ENCODE results near the gene ERBB2. TPM values are rescaled to one million over a fixed set of nuclear protein-coding genes. Genes with fewer than 3 reads are reported as not detected.

The ERBB2 gene
- total and polyA plus RNA-seq, 2 of the 4 experiments (the other 2 are of a cell fraction): 28.7 to 33.3 TPM

DNA sequence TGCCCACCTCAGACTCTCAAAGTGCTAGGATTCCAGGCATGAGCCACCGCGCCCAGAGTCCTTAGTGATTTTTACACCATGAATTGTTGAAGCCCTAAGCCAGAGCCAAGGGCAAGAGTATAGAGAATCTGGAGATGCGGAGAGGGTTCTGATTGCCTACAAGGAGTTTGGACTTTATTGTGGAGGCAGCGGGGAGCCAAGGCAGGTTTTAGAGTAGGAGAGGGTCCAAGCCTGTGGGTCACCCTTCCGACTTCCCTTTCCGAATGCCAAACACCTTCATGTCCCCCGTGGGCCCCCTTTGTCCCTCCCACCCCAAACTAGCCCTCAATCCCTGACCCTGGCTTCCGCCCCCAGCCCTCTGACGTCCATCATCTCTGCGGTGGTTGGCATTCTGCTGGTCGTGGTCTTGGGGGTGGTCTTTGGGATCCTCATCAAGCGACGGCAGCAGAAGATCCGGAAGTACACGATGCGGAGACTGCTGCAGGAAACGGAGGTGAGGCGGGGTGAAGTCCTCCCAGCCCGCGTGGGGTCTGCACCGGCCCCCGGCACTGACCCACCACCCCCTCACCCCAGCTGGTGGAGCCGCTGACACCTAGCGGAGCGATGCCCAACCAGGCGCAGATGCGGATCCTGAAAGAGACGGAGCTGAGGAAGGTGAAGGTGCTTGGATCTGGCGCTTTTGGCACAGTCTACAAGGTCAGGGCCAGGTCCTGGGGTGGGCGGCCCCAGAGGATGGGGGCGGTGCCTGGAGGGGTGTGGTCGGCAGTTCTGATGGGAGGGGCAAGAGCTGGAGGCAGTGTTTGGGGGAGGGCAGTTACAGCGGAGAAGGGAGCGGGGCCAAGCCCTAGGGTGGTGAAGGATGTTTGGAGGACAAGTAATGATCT lies 23.3 kb downstream of the ERBB2 start:
- no peak overlapping the region for H4K91ac ChIP-seq (ENCODE audit: insufficient read depth, low read depth, low read length)

More for the DNA sequence above, 23.3 kb downstream of the ERBB2 start:
- in situ Hi-C loops (cut with MboI; ENCODE audit: low sequenced_read_pairs): no loop called here
- Histone ChIP-seq H3K14ac (replicated peaks; ENCODE audit: low read depth, low read length) (no peak overlapping the region), H3K18ac (ENCODE audit: low read depth, low read length) (no peak overlapping the region), H4K20me1 (ENCODE audit: insufficient read depth, low read length) (no peaks in the 10 kb centered on the region), H3K9me1 (ENCODE audit: insufficient read depth, low read length) (no peaks in the 10 kb centered on the region), H2BK5ac (ENCODE audit: low read depth, low read length, poor library complexity, severe bottlenecking) (no peak overlapping the region), H3K27ac (ENCODE audit: insufficient read depth, low read length) (no peak overlapping the region), H3K27me3 (ENCODE audit: control insufficient read depth, insufficient read depth, low read length) (no peaks in the 10 kb centered on the region), H4K8ac (ENCODE audit: low read depth in 2 of 2, low read length in 2 of 2) (no peak overlapping the region), H3K4me2 (ENCODE audit: low read depth, low read length) (no peak overlapping the region), H4K5ac (ENCODE audit: low read depth, low read length) (no peak overlapping the region), H3K79me1 (ENCODE audit: low read depth in 1 of 2, low read length in 2 of 2) (no peaks in the 10 kb centered on the region; a peak in 1 of 4 replicates), H3K56ac (ENCODE audit: extremely low read depth, insufficient read depth, low read length) (no peak overlapping the region), H3K36me3 (ENCODE audit: control insufficient read depth, insufficient read depth, low read length) (peaks cover 52% of the 10 kb centered on the region), H3K4me3 (ENCODE audit: insufficient read depth, low read depth, low read length) (no peak overlapping the region), H3K23ac (ENCODE audit: low read depth, low read length) (no peak overlapping the region), H2BK20ac (ENCODE audit: low read depth, low read length) (no peak overlapping the region), H2AFZ (replicated peaks; ENCODE audit: low read length, poor library complexity) (no peak overlapping the region), H3K4me1 (ENCODE audit: control insufficient read depth, insufficient read depth, low read length) (no peaks in the 10 kb centered on the region), H2BK15ac (ENCODE audit: low read depth, low read length) (no peak overlapping the region), H2AK5ac (ENCODE audit: low read depth, low read length) (no peak overlapping the region), H2BK120ac (ENCODE audit: low read depth, low read length) (no peak overlapping the region), H3K9ac (ENCODE audit: low read depth, low read length) (no peak overlapping the region), H3K4ac (ENCODE audit: low read depth, low read length) (no peak overlapping the region), H3K9me3 (ENCODE audit: control insufficient read depth, insufficient read depth, low read length) (no peaks in the 10 kb centered on the region), H2AK9ac (replicated peaks; ENCODE audit: low read depth, low read length, poor library complexity) (no peak overlapping the region)
- POLR2A ChIA-PET (ENCODE audit: unreplicated experiment): no interaction called here
- TF ChIP-seq, protein P1, sequence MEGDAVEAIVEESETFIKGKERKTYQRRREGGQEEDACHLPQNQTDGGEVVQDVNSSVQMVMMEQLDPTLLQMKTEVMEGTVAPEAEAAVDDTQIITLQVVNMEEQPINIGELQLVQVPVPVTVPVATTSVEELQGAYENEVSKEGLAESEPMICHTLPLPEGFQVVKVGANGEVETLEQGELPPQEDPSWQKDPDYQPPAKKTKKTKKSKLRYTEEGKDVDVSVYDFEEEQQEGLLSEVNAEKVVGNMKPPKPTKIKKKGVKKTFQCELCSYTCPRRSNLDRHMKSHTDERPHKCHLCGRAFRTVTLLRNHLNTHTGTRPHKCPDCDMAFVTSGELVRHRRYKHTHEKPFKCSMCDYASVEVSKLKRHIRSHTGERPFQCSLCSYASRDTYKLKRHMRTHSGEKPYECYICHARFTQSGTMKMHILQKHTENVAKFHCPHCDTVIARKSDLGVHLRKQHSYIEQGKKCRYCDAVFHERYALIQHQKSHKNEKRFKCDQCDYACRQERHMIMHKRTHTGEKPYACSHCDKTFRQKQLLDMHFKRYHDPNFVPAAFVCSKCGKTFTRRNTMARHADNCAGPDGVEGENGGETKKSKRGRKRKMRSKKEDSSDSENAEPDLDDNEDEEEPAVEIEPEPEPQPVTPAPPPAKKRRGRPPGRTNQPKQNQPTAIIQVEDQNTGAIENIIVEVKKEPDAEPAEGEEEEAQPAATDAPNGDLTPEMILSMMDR (conservative IDR thresholded peaks at IDR 0.05; ENCODE audit: low read depth, low read length): no peak
- no peak for TF ChIP-seq MAFK (IDR thresholded peaks at IDR 0.05; ENCODE audit: low read depth, low read length)
- no peak for TF ChIP-seq FOS (IDR thresholded peaks at IDR 0.05; ENCODE audit: low read depth, low read length)
- TF ChIP-seq RAD21 (IDR thresholded peaks at IDR 0.05; ENCODE audit: low read length): no peak
- TF ChIP-seq, protein P2, sequence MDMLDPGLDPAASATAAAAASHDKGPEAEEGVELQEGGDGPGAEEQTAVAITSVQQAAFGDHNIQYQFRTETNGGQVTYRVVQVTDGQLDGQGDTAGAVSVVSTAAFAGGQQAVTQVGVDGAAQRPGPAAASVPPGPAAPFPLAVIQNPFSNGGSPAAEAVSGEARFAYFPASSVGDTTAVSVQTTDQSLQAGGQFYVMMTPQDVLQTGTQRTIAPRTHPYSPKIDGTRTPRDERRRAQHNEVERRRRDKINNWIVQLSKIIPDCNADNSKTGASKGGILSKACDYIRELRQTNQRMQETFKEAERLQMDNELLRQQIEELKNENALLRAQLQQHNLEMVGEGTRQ (IDR thresholded peaks at IDR 0.05; ENCODE audit: low read depth, low read length): no peak
- TF ChIP-seq BHLHE40 (IDR thresholded peaks at IDR 0.05; ENCODE audit: low read depth, low read length): no peak
- TF ChIP-seq, protein P3, sequence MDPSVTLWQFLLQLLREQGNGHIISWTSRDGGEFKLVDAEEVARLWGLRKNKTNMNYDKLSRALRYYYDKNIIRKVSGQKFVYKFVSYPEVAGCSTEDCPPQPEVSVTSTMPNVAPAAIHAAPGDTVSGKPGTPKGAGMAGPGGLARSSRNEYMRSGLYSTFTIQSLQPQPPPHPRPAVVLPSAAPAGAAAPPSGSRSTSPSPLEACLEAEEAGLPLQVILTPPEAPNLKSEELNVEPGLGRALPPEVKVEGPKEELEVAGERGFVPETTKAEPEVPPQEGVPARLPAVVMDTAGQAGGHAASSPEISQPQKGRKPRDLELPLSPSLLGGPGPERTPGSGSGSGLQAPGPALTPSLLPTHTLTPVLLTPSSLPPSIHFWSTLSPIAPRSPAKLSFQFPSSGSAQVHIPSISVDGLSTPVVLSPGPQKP (IDR thresholded peaks at IDR 0.05; ENCODE audit: borderline replicate concordance, low read depth, low read length): no peak
- no peak for TF ChIP-seq RFX5 (IDR thresholded peaks at IDR 0.05; ENCODE audit: low read depth, low read length)
- no peak for TF ChIP-seq NFE2L2 (IDR thresholded peaks at IDR 0.05; ENCODE audit: low read depth, low read length)
- TF ChIP-seq POLR2A (IDR thresholded peaks at IDR 0.05; ENCODE audit: low read depth, low read length): no peak
- TF ChIP-seq MAZ (IDR thresholded peaks at IDR 0.05; ENCODE audit: borderline replicate concordance, low read depth, low read length): no peak
- no peak for TF ChIP-seq RCOR1 (IDR thresholded peaks at IDR 0.05; ENCODE audit: insufficient replicate concordance, low read length)
- no peak for TF ChIP-seq SMC3 (IDR thresholded peaks at IDR 0.05; ENCODE audit: low read depth, low read length)
- 80% methylated on average over 5 of the region's 34 CpGs; no CpG with 5 or more reads in 1 of the 2 experiments for WGBS, 2 experiments (ENCODE audit: extremely low coverage in 2 of 2, insufficient read length in 1 of 2)
- ATAC-seq (ENCODE audit: low read depth): no peak
- dilution Hi-C loops (cut with HindIII; ENCODE audit: low sequenced_read_pairs, unreplicated experiment): no loop called here
- intact Hi-C loops (cut with micrococcal nuclease): no loop called here
- CTCF ChIA-PET: no interaction called here
- DNase-seq: no peak
- BruUV-seq (replicated peaks): no TSS peak

All from IMR-90 (cell line).